Neural cell (in vitro differentiated cells): Measurements from ENCODE around the gene TTC21A. TPM values are rescaled to one million over a fixed set of nuclear protein-coding genes. Genes with fewer than 3 reads are reported as not detected.
A peak's percentile ranks its signal among the peaks of the same experiment; 100 is the strongest.

Source experiments
- H2AFZ ChIP-seq: fragments of 200-600, 300-800 bp; sonication (generic), shearing (Covaris generic); 2 replicates; pipeline ENCODE4 v1.6.0; 2014; ENCODE audit warnings: low read depth, mild to moderate bottlenecking, antibody characterized with exemption, low read length, moderate library complexity
- H3F3A ChIP-seq: fragments of 200-600 bp; shearing (Covaris generic); 2 replicates; pipeline ENCODE4 v1.6.1; 2016; ENCODE audit warnings: mild to moderate bottlenecking, moderate library complexity, mixed read lengths, antibody characterized with exemption, low read length; ENCODE audit not compliant: insufficient read depth, poor library complexity, severe bottlenecking
- H3K27ac ChIP-seq: fragments of 200-600, 300-800 bp; sonication (generic), shearing (Covaris generic); 2 replicates; pipeline ENCODE4 v1.5.1; 2014; ENCODE audit warnings: mild to moderate bottlenecking, low read length, moderate library complexity
- H3K27me3 ChIP-seq: fragments of 300-800, 200-600 bp; sonication (generic), shearing (Covaris generic); 2 replicates; pipeline ENCODE4 v1.6.0; 2014; ENCODE audit warnings: mild to moderate bottlenecking, low read depth, low read length, moderate library complexity; ENCODE audit not compliant: insufficient read depth
- H3K36me3 ChIP-seq: fragments of 300-800, 200-600 bp; sonication (generic), shearing (Covaris generic); 2 replicates; pipeline ENCODE4 v1.5.1; 2014; ENCODE audit warnings: mild to moderate bottlenecking, antibody characterized with exemption, low read length, moderate library complexity; ENCODE audit not compliant: insufficient read depth
- H3K4me2 ChIP-seq: fragments of 300-800, 200-600 bp; sonication (generic), shearing (Covaris generic); 2 replicates; pipeline ENCODE4 v1.6.0; 2014; ENCODE audit warnings: mild to moderate bottlenecking, low read length
- H3K4me3 ChIP-seq: fragments of 300-800, 200-600 bp; sonication (generic), shearing (Covaris generic); 2 replicates; pipeline ENCODE4 v1.5.1; 2014; ENCODE audit warnings: mild to moderate bottlenecking, low read length, moderate library complexity
- H3K79me2 ChIP-seq: fragments of 200-600 bp; shearing (Covaris generic); replicated peaks from 2 replicates; pipeline ENCODE4 v1.6.0; 2014; ENCODE audit warnings: mild to moderate bottlenecking, low read length, moderate library complexity; ENCODE audit not compliant: insufficient read depth
- H3K9ac ChIP-seq: fragments of 300-800, 200-600 bp; sonication (generic), shearing (Covaris generic); 2 replicates; pipeline ENCODE4 v1.6.1; 2016; ENCODE audit warnings: mild to moderate bottlenecking, low read length, mixed read lengths
- H3K9me2 ChIP-seq: fragments of 200-600 bp; shearing (Covaris generic); 2 replicates; pipeline ENCODE4 v1.6.1; 2016; ENCODE audit warnings: mild to moderate bottlenecking, low read length, mixed read lengths; ENCODE audit not compliant: insufficient read depth
- H3K9me3 ChIP-seq: fragments of 200-600, 300-800 bp; sonication (generic), shearing (Covaris generic); 2 replicates; pipeline ENCODE4 v1.6.1; 2016; ENCODE audit warnings: mild to moderate bottlenecking, mixed run types, low read length, moderate library complexity, mixed read lengths
- H4K20me1 ChIP-seq: fragments of 200-600 bp; shearing (Covaris generic); 2 replicates; pipeline ENCODE4 v1.6.1; 2016; ENCODE audit warnings: mild to moderate bottlenecking, mixed run types; ENCODE audit not compliant: insufficient read depth
- CTCF ChIP-seq: fragments of 450-650 bp; IDR thresholded peaks from 2 replicates; pipeline ENCODE4 v1.5.1; 2014; ENCODE audit warnings: antibody characterized with exemption, mild to moderate bottlenecking, moderate library complexity; ENCODE audit not compliant: poor library complexity, severe bottlenecking
- EP300 ChIP-seq: fragments of 450-650 bp; conservative IDR thresholded peaks from 2 replicates; pipeline ENCODE4 v1.6.1; 2014; ENCODE audit warnings: antibody characterized with exemption, mild to moderate bottlenecking, moderate library complexity; ENCODE audit not compliant: poor library complexity, severe bottlenecking
- EZH2 ChIP-seq: fragments of 200-600, 300-800 bp; shearing (Covaris generic), sonication (generic); IDR thresholded peaks from 2 replicates; pipeline ENCODE4 v1.6.1; 2014; ENCODE audit warnings: antibody characterized with exemption, low read length, borderline replicate concordance, mild to moderate bottlenecking; ENCODE audit not compliant: insufficient read depth, poor library complexity, severe bottlenecking
- MXI1 ChIP-seq: fragments of 450-650 bp; conservative IDR thresholded peaks from 2 replicates; pipeline ENCODE4 v1.6.1; 2014; ENCODE audit warnings: antibody characterized with exemption, mild to moderate bottlenecking; ENCODE audit not compliant: poor library complexity, severe bottlenecking
- POLR2AphosphoS5 ChIP-seq: IDR thresholded peaks from 2 replicates; pipeline ENCODE4 v1.6.1; 2012
- RAD21 ChIP-seq: fragments of 450-650 bp; conservative IDR thresholded peaks from 2 replicates; pipeline ENCODE4 v1.6.1; 2014; ENCODE audit warnings: antibody characterized with exemption, mild to moderate bottlenecking, moderate library complexity
- REST ChIP-seq: IDR thresholded peaks from 2 replicates; pipeline ENCODE4 v1.6.1; 2012; ENCODE audit warnings: borderline replicate concordance
- SMC3 ChIP-seq: fragments of 450-650 bp; conservative IDR thresholded peaks from 2 replicates; pipeline ENCODE4 v1.6.1; 2014; ENCODE audit warnings: antibody characterized with exemption, mild to moderate bottlenecking, moderate library complexity; ENCODE audit not compliant: poor library complexity
- TAF1 ChIP-seq: IDR thresholded peaks from 2 replicates; pipeline ENCODE4 v1.6.1; 2012; ENCODE audit warnings: low read depth
- polyA plus RNA-seq: library from polyadenylated mRNA; depleted of rRNA; stranded (reverse); fragments of >200 nt; gene quantifications from 2 replicates; pipeline ENCODE4 v1.2.3, GENCODE V29; 2014

Gene TTC21A
- polyA plus RNA-seq, 1 donor from 2014 or later = 6.2 TPM

- Histone ChIP-seq H3K27me3 (no peaks in the 10 kb centered on the region), H3K9me3 (no peaks in the 10 kb centered on the region), H3F3A (no peaks in the 10 kb centered on the region), H3K27ac (no peak overlapping the region), H2AFZ (no peak overlapping the region), H3K36me3 (no peaks in the 10 kb centered on the region), H3K79me2 (peaks cover 29% of the 10 kb centered on the region), H3K9me2 (no peaks in the 10 kb centered on the region), H3K9ac (no peak overlapping the region), H3K4me3 (no peak overlapping the region), H3K4me2 (no peak overlapping the region), H4K20me1 (no peaks in the 10 kb centered on the region)
- TF ChIP-seq CTCF (peak; percentile 46), REST (no peak)
Observed at GRCh38 chr3:39065197-39065596, 42.3 kb upstream of the TTC21A start.

- H2AFZ ChIP-seq = no peak overlapping the region
Observed at GRCh38 chr3:39067286-39067685, 40.2 kb upstream of the TTC21A start.

More at GRCh38 chr3:39067286-39067685, 40.2 kb upstream of the TTC21A start:
- Histone ChIP-seq H3K27me3 (no peaks in the 10 kb centered on the region), H3K4me3 (no peak overlapping the region), H3K9me3 (no peaks in the 10 kb centered on the region), H3K27ac (no peak overlapping the region), H4K20me1 (no peaks in the 10 kb centered on the region), H3K4me2 (no peak overlapping the region), H3K9me2 (no peaks in the 10 kb centered on the region), H3K79me2 (peaks cover 19% of the 10 kb centered on the region), H3K36me3 (no peaks in the 10 kb centered on the region), H3K9ac (no peak overlapping the region), H3F3A (no peaks in the 10 kb centered on the region)
- no peak for TF ChIP-seq TAF1
- no peak for TF ChIP-seq CTCF
- no peak for TF ChIP-seq REST
- TF ChIP-seq SMC3 = no peak
- TF ChIP-seq POLR2AphosphoS5 = no peak
- no peak for TF ChIP-seq EZH2
- TF ChIP-seq EP300 = no peak
- no peak for TF ChIP-seq RAD21
- no peak for TF ChIP-seq MXI1
